ENCODE data around the gene ZNF655. TPM values are rescaled to one million over a fixed set of nuclear protein-coding genes. Genes with fewer than 3 reads are reported as not detected.

ZNF655 gene
- 27.3 TPM for polyA plus RNA-seq (2013, experiment 1 of 2)
- polyA plus RNA-seq (2013, experiment 2 of 2): 27.7 TPM

- Histone ChIP-seq H3K27ac (replicated peaks; ENCODE audit: low read length) (peak within 1 kb of the TSS; percentile 77), H3K4me3 (ENCODE audit: low read length in 2 of 2) (peak within 1 kb of the TSS; percentile 89 to 99), H3K14ac (ENCODE audit: low read length) (peak within 1 kb of the TSS; percentile 86), H4K91ac (ENCODE audit: low read depth, low read length, poor library complexity) (peak within 1 kb of the TSS; percentile 97), H2BK15ac (ENCODE audit: low read length) (no peak within 1 kb of the TSS), H4K8ac (ENCODE audit: low read depth, low read length) (peak within 1 kb of the TSS; percentile 98), H2BK5ac (ENCODE audit: low read length) (peak within 1 kb of the TSS; percentile 88), H2BK12ac (ENCODE audit: low read length) (no peak within 1 kb of the TSS), H3K4ac (ENCODE audit: low read length) (peak within 1 kb of the TSS; percentile 91), H3K18ac (ENCODE audit: low read length) (peak within 1 kb of the TSS; percentile 99), H3K23ac (ENCODE audit: low read depth, low read length, poor library complexity) (peak within 1 kb of the TSS; percentile 90), H3K4me2 (ENCODE audit: insufficient read depth, low read length, poor library complexity, severe bottlenecking) (peak within 1 kb of the TSS; percentile 85), H3K9ac (ENCODE audit: low read depth, low read length, poor library complexity) (peak within 1 kb of the TSS; percentile 100), H3K4me1 (ENCODE audit: control insufficient read depth in 2 of 2, insufficient read depth in 1 of 2, low read depth in 1 of 2, low read length in 2 of 2) (peaks cover 6% of the 10 kb centered on the region in 2 donors), H3K79me1 (ENCODE audit: low read depth, low read length) (peaks cover 13% of the 10 kb centered on the region), H2AK5ac (ENCODE audit: low read depth, low read length) (peak within 1 kb of the TSS; percentile 96), H2BK120ac (ENCODE audit: low read depth, low read length) (peak within 1 kb of the TSS; percentile 82), H3K9me3 (replicated peaks in 1 of 2; ENCODE audit: control insufficient read depth in 2 of 2, insufficient read depth in 1 of 2, low read depth in 1 of 2, low read length in 2 of 2) (no peaks in the 10 kb centered on the region), H3K36me3 (replicated peaks in 1 of 2; ENCODE audit: control insufficient read depth in 2 of 2, insufficient read depth in 2 of 2, low read length in 2 of 2) (peaks cover 34 to 69% of the 10 kb centered on the region in 2 donors), H3K27me3 (ENCODE audit: control insufficient read depth in 3 of 3, insufficient read depth in 3 of 3, low read depth in 1 of 3, low read length in 3 of 3) (no peaks in the 10 kb centered on the region), H2AFZ (ENCODE audit: low read length) (peak within 1 kb of the TSS; percentile 90)
- no CpG with 5 or more reads among the region's 73 CpGs for whole genome bisulfite sequencing, 2 donors (ENCODE audit: extremely low coverage in 2 of 2, insufficient read length in 2 of 2, insufficient replicate concordance in 1 of 2)
- DNase-seq (ENCODE audit: low spot score): peak; percentile 95
These were observed at the start of gene ZNF655 for GRCh38 chr7:99558306-99559174. TSS of gene ZNF655 (plus strand) at chr7:99558642. CDS start at chr7:99560560, 1,918 bp downstream.

- H4K91ac ChIP-seq (ENCODE audit: low read depth, low read length, poor library complexity): no peak overlapping the region
- H3K27me3 ChIP-seq (ENCODE audit: control insufficient read depth in 3 of 3, insufficient read depth in 3 of 3, low read depth in 1 of 3, low read length in 3 of 3): no peaks in the 10 kb centered on the region
- H4K8ac ChIP-seq (ENCODE audit: low read depth, low read length): no peak overlapping the region
- no peak overlapping the region for H2AK5ac ChIP-seq (ENCODE audit: low read depth, low read length)
- H3K36me3 ChIP-seq (replicated peaks in 1 of 2; ENCODE audit: control insufficient read depth in 2 of 2, insufficient read depth in 2 of 2, low read length in 2 of 2): peaks cover 20 to 69% of the 10 kb centered on the region in 2 donors
- H3K18ac ChIP-seq (ENCODE audit: low read length): no peak overlapping the region
- H3K14ac ChIP-seq (ENCODE audit: low read length): no peak overlapping the region
- H3K4me1 ChIP-seq (ENCODE audit: control insufficient read depth in 2 of 2, insufficient read depth in 1 of 2, low read depth in 1 of 2, low read length in 2 of 2): no peaks in the 10 kb centered on the region
- peaks cover 6% of the 10 kb centered on the region for H3K79me1 ChIP-seq (ENCODE audit: low read depth, low read length)
- no peak overlapping the region for H3K27ac ChIP-seq (replicated peaks; ENCODE audit: low read length)
- no peak overlapping the region for H2BK15ac ChIP-seq (ENCODE audit: low read length)
- no peak overlapping the region for H3K4me3 ChIP-seq (ENCODE audit: low read length in 2 of 2)
- no peak overlapping the region for H3K23ac ChIP-seq (ENCODE audit: low read depth, low read length, poor library complexity)
- no peak overlapping the region for H3K4me2 ChIP-seq (ENCODE audit: insufficient read depth, low read length, poor library complexity, severe bottlenecking)
- H2BK120ac ChIP-seq (ENCODE audit: low read depth, low read length): no peak overlapping the region
- H3K4ac ChIP-seq (ENCODE audit: low read length): no peak overlapping the region
- H2BK12ac ChIP-seq (ENCODE audit: low read length): no peak overlapping the region
- no peaks in the 10 kb centered on the region for H3K9me3 ChIP-seq (replicated peaks in 1 of 2; ENCODE audit: control insufficient read depth in 2 of 2, insufficient read depth in 1 of 2, low read depth in 1 of 2, low read length in 2 of 2)
- H2AFZ ChIP-seq (ENCODE audit: low read length): no peak overlapping the region
- no peak for DNase-seq (ENCODE audit: low spot score)
- WGBS, 2 donors (ENCODE audit: extremely low coverage in 2 of 2, insufficient read length in 2 of 2, insufficient replicate concordance in 1 of 2): no CpG with 5 or more reads among the region's 1 CpG
- H2BK5ac ChIP-seq (ENCODE audit: low read length): no peak overlapping the region
- H3K9ac ChIP-seq (ENCODE audit: low read depth, low read length, poor library complexity): no peak overlapping the region
These were observed 44.4 kb upstream of the ZNF655 start for GRCh38 chr7:99514050-99514449.

- Histone ChIP-seq H3K4me2 (ENCODE audit: insufficient read depth, low read length, poor library complexity, severe bottlenecking) (no peak overlapping the region), H3K27me3 (ENCODE audit: control insufficient read depth in 3 of 3, insufficient read depth in 3 of 3, low read depth in 1 of 3, low read length in 3 of 3) (no peaks in the 10 kb centered on the region), H3K9ac (ENCODE audit: low read depth, low read length, poor library complexity) (no peak overlapping the region), H3K23ac (ENCODE audit: low read depth, low read length, poor library complexity) (no peak overlapping the region), H3K4me1 (ENCODE audit: control insufficient read depth in 2 of 2, insufficient read depth in 1 of 2, low read depth in 1 of 2, low read length in 2 of 2) (no peaks in the 10 kb centered on the region), H2BK5ac (ENCODE audit: low read length) (no peak overlapping the region), H3K79me1 (ENCODE audit: low read depth, low read length) (peaks cover 1% of the 10 kb centered on the region), H3K4me3 (ENCODE audit: low read length in 2 of 2) (no peak overlapping the region), H3K14ac (ENCODE audit: low read length) (no peak overlapping the region), H3K9me3 (replicated peaks in 1 of 2; ENCODE audit: control insufficient read depth in 2 of 2, insufficient read depth in 1 of 2, low read depth in 1 of 2, low read length in 2 of 2) (no peaks in the 10 kb centered on the region), H2AK5ac (ENCODE audit: low read depth, low read length) (no peak overlapping the region), H3K27ac (replicated peaks; ENCODE audit: low read length) (no peak overlapping the region), H3K36me3 (replicated peaks in 1 of 2; ENCODE audit: control insufficient read depth in 2 of 2, insufficient read depth in 2 of 2, low read length in 2 of 2) (peaks cover 17 to 79% of the 10 kb centered on the region in 2 donors), H3K4ac (ENCODE audit: low read length) (no peak overlapping the region), H2AFZ (ENCODE audit: low read length) (no peak overlapping the region), H2BK15ac (ENCODE audit: low read length) (no peak overlapping the region), H2BK12ac (ENCODE audit: low read length) (no peak overlapping the region), H4K91ac (ENCODE audit: low read depth, low read length, poor library complexity) (no peak overlapping the region), H2BK120ac (ENCODE audit: low read depth, low read length) (no peak overlapping the region), H3K18ac (ENCODE audit: low read length) (no peak overlapping the region), H4K8ac (ENCODE audit: low read depth, low read length) (no peak overlapping the region)
- DNase-seq (ENCODE audit: low spot score): no peak
- no CpG with 5 or more reads among the region's 3 CpGs for WGBS, 2 donors (ENCODE audit: extremely low coverage in 2 of 2, insufficient read length in 2 of 2, insufficient replicate concordance in 1 of 2)
These were observed 37.0 kb upstream of the ZNF655 start for GRCh38 chr7:99521399-99521798.

- Histone ChIP-seq H2BK120ac (ENCODE audit: low read depth, low read length) (no peak overlapping the region), H2AFZ (ENCODE audit: low read length) (no peak overlapping the region), H2AK5ac (ENCODE audit: low read depth, low read length) (no peak overlapping the region), H3K9ac (ENCODE audit: low read depth, low read length, poor library complexity) (no peak overlapping the region), H3K14ac (ENCODE audit: low read length) (no peak overlapping the region), H3K4me2 (ENCODE audit: insufficient read depth, low read length, poor library complexity, severe bottlenecking) (no peak overlapping the region), H2BK5ac (ENCODE audit: low read length) (no peak overlapping the region), H3K4ac (ENCODE audit: low read length) (no peak overlapping the region), H3K4me3 (ENCODE audit: low read length in 2 of 2) (no peak overlapping the region), H3K79me1 (ENCODE audit: low read depth, low read length) (no peaks in the 10 kb centered on the region), H4K91ac (ENCODE audit: low read depth, low read length, poor library complexity) (no peak overlapping the region), H3K36me3 (replicated peaks in 1 of 2; ENCODE audit: control insufficient read depth in 2 of 2, insufficient read depth in 2 of 2, low read length in 2 of 2) (peaks cover 25 to 86% of the 10 kb centered on the region in 2 donors), H2BK15ac (ENCODE audit: low read length) (no peak overlapping the region), H3K23ac (ENCODE audit: low read depth, low read length, poor library complexity) (peak overlapping the region; percentile 3), H3K18ac (ENCODE audit: low read length) (no peak overlapping the region), H3K9me3 (replicated peaks in 1 of 2; ENCODE audit: control insufficient read depth in 2 of 2, insufficient read depth in 1 of 2, low read depth in 1 of 2, low read length in 2 of 2) (peaks cover 14 to 27% of the 10 kb centered on the region in 2 donors), H3K4me1 (ENCODE audit: control insufficient read depth in 2 of 2, insufficient read depth in 1 of 2, low read depth in 1 of 2, low read length in 2 of 2) (no peaks in the 10 kb centered on the region), H2BK12ac (ENCODE audit: low read length) (no peak overlapping the region), H4K8ac (ENCODE audit: low read depth, low read length) (no peak overlapping the region), H3K27ac (replicated peaks; ENCODE audit: low read length) (no peak overlapping the region), H3K27me3 (ENCODE audit: control insufficient read depth in 3 of 3, insufficient read depth in 3 of 3, low read depth in 1 of 3, low read length in 3 of 3) (no peaks in the 10 kb centered on the region)
- no peak for DNase-seq (ENCODE audit: low spot score)
- no CpG with 5 or more reads among the region's 21 CpGs for WGBS, 2 donors (ENCODE audit: extremely low coverage in 2 of 2, insufficient read length in 2 of 2, insufficient replicate concordance in 1 of 2)
These were observed 32.6 kb upstream of the ZNF655 start for GRCh38 chr7:99525713-99526440.

All from neuronal stem cell (in vitro differentiated cells).